Measurements from ENCODE around the gene PRR20B. TPM values are rescaled to one million over a fixed set of nuclear protein-coding genes. Genes with fewer than 3 reads are reported as not detected.

Gene PRR20B
- not detected in 2 replicates for total RNA-seq

GRCh38 chr13:57147188-57147587, at the start of gene PRR20B:
Gene PRR20B (plus strand): TSS chr13:57147488. CDS start chr13:57147875, 387 bp downstream.

DNA sequence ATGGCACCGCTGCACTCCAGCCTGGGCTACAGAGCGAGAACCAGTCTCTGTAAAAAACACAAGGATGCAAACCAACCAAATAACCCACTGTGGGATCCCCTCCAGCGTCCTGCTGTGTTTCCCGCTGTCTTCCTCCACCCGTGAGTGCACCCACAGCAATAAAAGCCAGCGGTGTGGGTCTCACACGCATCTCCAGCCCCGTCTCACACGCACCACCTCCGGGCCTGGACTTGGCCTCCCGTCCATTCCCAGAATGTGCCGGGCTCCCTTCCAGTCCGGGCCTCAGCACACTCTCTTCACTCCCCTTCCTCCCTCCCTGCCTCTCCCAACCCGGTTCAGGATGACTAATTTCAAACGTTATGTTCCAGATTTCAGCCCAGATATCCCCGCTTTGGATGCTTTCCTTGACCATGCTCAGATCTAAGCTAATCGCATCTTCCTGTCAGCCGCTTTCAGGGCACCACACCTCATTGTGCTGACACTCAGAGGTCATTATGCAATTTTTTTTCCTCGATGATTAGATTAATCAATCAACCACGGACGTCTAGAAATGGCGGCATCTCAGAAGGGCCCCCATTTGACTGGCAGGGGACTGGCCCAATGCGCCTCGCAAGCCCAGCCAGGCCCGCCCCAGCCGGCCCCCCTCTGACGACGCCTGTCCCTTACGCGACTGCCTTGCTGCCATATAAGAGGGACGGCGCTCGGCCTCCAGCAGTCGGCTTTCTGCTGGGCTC, 6.9 kb upstream of the PRR20B start, which contains the start of gene PRR20A:
PRR20A (plus strand) TSS at position 684 of the 734 bp plus-strand sequence. CDS start 387 bp downstream, outside the sequence.

DNA sequence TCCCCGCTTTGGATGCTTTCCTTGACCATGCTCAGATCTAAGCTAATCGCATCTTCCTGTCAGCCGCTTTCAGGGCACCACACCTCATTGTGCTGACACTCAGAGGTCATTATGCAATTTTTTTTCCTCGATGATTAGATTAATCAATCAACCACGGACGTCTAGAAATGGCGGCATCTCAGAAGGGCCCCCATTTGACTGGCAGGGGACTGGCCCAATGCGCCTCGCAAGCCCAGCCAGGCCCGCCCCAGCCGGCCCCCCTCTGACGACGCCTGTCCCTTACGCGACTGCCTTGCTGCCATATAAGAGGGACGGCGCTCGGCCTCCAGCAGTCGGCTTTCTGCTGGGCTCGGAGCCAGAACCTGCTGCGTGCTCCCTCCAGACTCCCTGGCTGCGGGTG, 6.5 kb downstream of the PRR20B start, which contains the start of gene PRR20C:
PRR20C (plus strand) TSS at position 301 of the 400 bp plus-strand sequence. CDS start 387 bp downstream, outside the sequence.

GRCh38 chr13:57160332-57160731, 13.0 kb downstream of the PRR20B start, which contains the start of gene PRR20D:
Gene PRR20D (plus strand): TSS chr13:57160632. CDS start chr13:57161019, 387 bp downstream.

DNA sequence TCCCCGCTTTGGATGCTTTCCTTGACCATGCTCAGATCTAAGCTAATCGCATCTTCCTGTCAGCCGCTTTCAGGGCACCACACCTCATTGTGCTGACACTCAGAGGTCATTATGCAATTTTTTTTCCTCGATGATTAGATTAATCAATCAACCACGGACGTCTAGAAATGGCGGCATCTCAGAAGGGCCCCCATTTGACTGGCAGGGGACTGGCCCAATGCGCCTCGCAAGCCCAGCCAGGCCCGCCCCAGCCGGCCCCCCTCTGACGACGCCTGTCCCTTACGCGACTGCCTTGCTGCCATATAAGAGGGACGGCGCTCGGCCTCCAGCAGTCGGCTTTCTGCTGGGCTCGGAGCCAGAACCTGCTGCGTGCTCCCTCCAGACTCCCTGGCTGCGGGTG, 19.6 kb downstream of the PRR20B start, which contains the start of gene PRR20E:
PRR20E (plus strand) TSS at position 301 of the 400 bp plus-strand sequence. CDS start 387 bp downstream, outside the sequence.

Other genes with a start within 250 kb of the PRR20B start
- gene PRR20A, start 6.6 kb upstream of the PRR20B start, total RNA-seq, result not detected in 2 replicates
- not detected in 2 replicates for gene PRR20C, start 6.6 kb downstream of the PRR20B start, total RNA-seq
- not detected in 2 replicates for gene PRR20D, start 13.1 kb downstream of the PRR20B start, total RNA-seq
- gene PRR20E, start 19.7 kb downstream of the PRR20B start, total RNA-seq, result not detected in 2 replicates